SU-DHL-6 (cell line): ENCODE data around the gene FEZF2.

Experiments
- H2AFZ ChIP-seq: fragments of 200-600 bp; sonication (generic); 2 replicates; pipeline ENCODE4 v1.6.1; 2014; ENCODE audit warnings: low read depth, mild to moderate bottlenecking, moderate library complexity, mixed read lengths, antibody characterized with exemption, low read length; ENCODE audit not compliant: severe bottlenecking
- H3F3A ChIP-seq: fragments of 200-600 bp; shearing (Covaris generic); 2 replicates; pipeline ENCODE4 v1.6.0; 2016; ENCODE audit warnings: antibody characterized with exemption, mild to moderate bottlenecking; ENCODE audit not compliant: insufficient read depth
- H3K27ac ChIP-seq: fragments of 200-600 bp; sonication (generic); 2 replicates; pipeline ENCODE4 v1.5.1; 2016; ENCODE audit warnings: low read depth, mild to moderate bottlenecking, low read length, moderate library complexity, mixed read lengths
- H3K27me3 ChIP-seq: fragments of 200-600 bp; sonication (generic), shearing (Covaris generic); 2 replicates; pipeline ENCODE4 v1.6.0; 2014; ENCODE audit warnings: mild to moderate bottlenecking, low read length
- H3K36me3 ChIP-seq: fragments of 200-600 bp; sonication (generic); 2 replicates; pipeline ENCODE4 v1.6.1; 2014; ENCODE audit warnings: mild to moderate bottlenecking, low read length, mixed read lengths
- H3K4me2 ChIP-seq: fragments of 300-600, 200-600 bp; shearing (Covaris generic), sonication (generic); 2 replicates; pipeline ENCODE4 v1.6.0; 2014; ENCODE audit warnings: low read length, low read depth, mild to moderate bottlenecking; ENCODE audit not compliant: poor library complexity, severe bottlenecking
- H3K4me3 ChIP-seq: fragments of 200-600 bp; sonication (generic); 2 replicates; pipeline ENCODE4 v1.5.1; 2014; ENCODE audit warnings: antibody characterized with exemption, low read length, mild to moderate bottlenecking, mixed read lengths; ENCODE audit not compliant: insufficient read depth, poor library complexity, severe bottlenecking
- H3K79me2 ChIP-seq: fragments of 200-600 bp; sonication (generic); 2 replicates; pipeline ENCODE4 v1.6.1; 2014; ENCODE audit warnings: mild to moderate bottlenecking, low read length, moderate library complexity; ENCODE audit not compliant: insufficient read depth
- H3K9ac ChIP-seq: fragments of 200-600 bp; sonication (generic); 2 replicates; pipeline ENCODE4 v1.7.0; 2014; ENCODE audit warnings: mild to moderate bottlenecking, low read length
- H3K9me2 ChIP-seq: fragments of 200-600 bp; sonication (generic); replicated peaks from 2 replicates; pipeline ENCODE4 v1.6.1; 2014; ENCODE audit warnings: low read length; ENCODE audit not compliant: insufficient read depth
- H3K9me3 ChIP-seq: fragments of 200-600 bp; sonication (generic); 2 replicates; pipeline ENCODE4 v1.6.1; 2014; ENCODE audit warnings: low read length, mixed read lengths; ENCODE audit not compliant: insufficient read depth
- H4K20me1 ChIP-seq: fragments of 200-600 bp; sonication (generic); 2 replicates; pipeline ENCODE4 v1.6.1; 2014; ENCODE audit warnings: low read depth, mild to moderate bottlenecking, antibody characterized with exemption, low read length, moderate library complexity, mixed read lengths
- EZH2phosphoT487 ChIP-seq: fragments of 200-600 bp; sonication (generic), shearing (Covaris generic); conservative IDR thresholded peaks from 2 replicates; pipeline ENCODE4 v1.6.1; 2018; ENCODE audit warnings: mild to moderate bottlenecking, antibody characterized with exemption, low read length, moderate library complexity, mixed read lengths
- TF ChIP-seq, protein P1 (sequence below): fragments of 200-600 bp; sonication (generic); IDR thresholded peaks from one replicate; pipeline ENCODE4 v1.5.1; 2017; ENCODE audit warnings: antibody characterized with exemption, mild to moderate bottlenecking, low read length, moderate library complexity; ENCODE audit not compliant: insufficient read depth, poor library complexity, severe bottlenecking

FEZF2 gene

GRCh38 chr3:62379321-62379798 is 6.0 kb upstream of the FEZF2 start:
- no peaks in the 10 kb centered on the region for H3K79me2 ChIP-seq
- H3K4me2 ChIP-seq: no peak overlapping the region
- no peaks in the 10 kb centered on the region for H4K20me1 ChIP-seq
- H3K9ac ChIP-seq: no peak overlapping the region
- TF ChIP-seq, protein P1, sequence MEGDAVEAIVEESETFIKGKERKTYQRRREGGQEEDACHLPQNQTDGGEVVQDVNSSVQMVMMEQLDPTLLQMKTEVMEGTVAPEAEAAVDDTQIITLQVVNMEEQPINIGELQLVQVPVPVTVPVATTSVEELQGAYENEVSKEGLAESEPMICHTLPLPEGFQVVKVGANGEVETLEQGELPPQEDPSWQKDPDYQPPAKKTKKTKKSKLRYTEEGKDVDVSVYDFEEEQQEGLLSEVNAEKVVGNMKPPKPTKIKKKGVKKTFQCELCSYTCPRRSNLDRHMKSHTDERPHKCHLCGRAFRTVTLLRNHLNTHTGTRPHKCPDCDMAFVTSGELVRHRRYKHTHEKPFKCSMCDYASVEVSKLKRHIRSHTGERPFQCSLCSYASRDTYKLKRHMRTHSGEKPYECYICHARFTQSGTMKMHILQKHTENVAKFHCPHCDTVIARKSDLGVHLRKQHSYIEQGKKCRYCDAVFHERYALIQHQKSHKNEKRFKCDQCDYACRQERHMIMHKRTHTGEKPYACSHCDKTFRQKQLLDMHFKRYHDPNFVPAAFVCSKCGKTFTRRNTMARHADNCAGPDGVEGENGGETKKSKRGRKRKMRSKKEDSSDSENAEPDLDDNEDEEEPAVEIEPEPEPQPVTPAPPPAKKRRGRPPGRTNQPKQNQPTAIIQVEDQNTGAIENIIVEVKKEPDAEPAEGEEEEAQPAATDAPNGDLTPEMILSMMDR: no peak
- no peak for TF ChIP-seq EZH2phosphoT487
- H3K36me3 ChIP-seq: no peaks in the 10 kb centered on the region
- peaks cover 3% of the 10 kb centered on the region; the same call in 1 of the 2 replicates for H3K27me3 ChIP-seq
- no peak overlapping the region for H2AFZ ChIP-seq
- H3K9me3 ChIP-seq: no peaks in the 10 kb centered on the region
- H3F3A ChIP-seq: no peaks in the 10 kb centered on the region
- no peak overlapping the region for H3K27ac ChIP-seq
- no peaks in the 10 kb centered on the region for H3K9me2 ChIP-seq
- no peak overlapping the region for H3K4me3 ChIP-seq

GRCh38 chr3:62378921-62379320 is 5.6 kb upstream of the FEZF2 start:
- H3K36me3 ChIP-seq: no peaks in the 10 kb centered on the region
- no peak overlapping the region for H3K27ac ChIP-seq
- H3K4me3 ChIP-seq: no peak overlapping the region
- no peaks in the 10 kb centered on the region for H4K20me1 ChIP-seq
- H3F3A ChIP-seq: no peaks in the 10 kb centered on the region
- H3K9me2 ChIP-seq: no peaks in the 10 kb centered on the region
- no peak overlapping the region for H3K9ac ChIP-seq
- H2AFZ ChIP-seq: no peak overlapping the region
- no peaks in the 10 kb centered on the region for H3K79me2 ChIP-seq
- H3K27me3 ChIP-seq: peaks cover 3% of the 10 kb centered on the region; the same call in 1 of the 2 replicates
- TF ChIP-seq, protein P1: no peak
- no peak for TF ChIP-seq EZH2phosphoT487
- no peaks in the 10 kb centered on the region for H3K9me3 ChIP-seq
- H3K4me2 ChIP-seq: no peak overlapping the region

DNA sequence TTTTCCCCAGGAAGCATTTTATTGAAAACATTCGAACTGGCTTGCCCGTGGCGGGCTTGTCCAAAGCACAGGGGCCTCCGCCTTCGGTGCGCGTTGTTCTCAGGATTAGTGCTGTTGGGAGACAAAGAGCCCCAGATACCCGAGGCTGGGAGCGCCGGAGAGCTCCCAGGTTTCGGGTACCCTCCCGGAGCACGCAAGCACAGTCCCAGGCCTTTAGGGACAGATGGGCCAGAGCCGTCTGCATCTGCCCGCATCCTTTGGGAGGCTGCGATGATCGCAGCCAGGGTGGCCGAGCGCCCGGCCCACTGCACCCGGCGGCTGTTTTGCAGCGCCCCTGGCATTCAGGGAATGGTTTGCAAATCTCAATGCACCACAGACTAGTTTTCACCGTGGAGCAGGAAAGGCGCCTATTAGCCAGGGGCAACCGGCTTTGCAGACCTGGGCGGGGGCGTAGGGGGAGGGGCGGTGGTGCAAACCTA is 5.0 kb upstream of the FEZF2 start:
- Histone ChIP-seq H4K20me1 (no peaks in the 10 kb centered on the region), H3K36me3 (no peaks in the 10 kb centered on the region), H3K27me3 (peaks cover 3% of the 10 kb centered on the region; the same call in 1 of the 2 replicates), H3K4me2 (no peak overlapping the region), H3K27ac (no peak overlapping the region), H3K4me3 (no peak overlapping the region), H3F3A (no peaks in the 10 kb centered on the region), H2AFZ (no peak overlapping the region), H3K79me2 (no peaks in the 10 kb centered on the region), H3K9ac (no peak overlapping the region), H3K9me3 (no peaks in the 10 kb centered on the region), H3K9me2 (no peaks in the 10 kb centered on the region)
- TF ChIP-seq, protein P1: no peak
- no peak for TF ChIP-seq EZH2phosphoT487
